CD4-positive, alpha-beta T cell (primary cell): Measurements from ENCODE around the gene TAAR6. TPM values are rescaled to one million over a fixed set of nuclear protein-coding genes. Genes with fewer than 3 reads are reported as not detected.

Source experiments
- ATAC-seq: fragments of 200-7000 bp; cut with Tn5 transposase; one replicate; pipeline ENCODE4 v1.10.0; 2022; ENCODE audit warnings: mild to moderate bottlenecking; ENCODE audit not compliant: poor library complexity
- CTCF ChIA-PET: fragments of 350-600 bp; sonication (Branson Sonifier 250); formaldehyde crosslinking; loops from one replicate; lab custom pipeline; 2021; ENCODE audit warnings: antibody characterized with exemption, inconsistent platforms; lab: Charles Lee
- POLR2A ChIA-PET: fragments of 350-600 bp; sonication (Branson Sonifier 250); formaldehyde crosslinking; loops from one replicate; lab custom pipeline; 2021; ENCODE audit warnings: antibody characterized with exemption, inconsistent platforms; lab: Charles Lee
- DNase-seq, 14 experiments: peaks; one replicate each; pipeline ENCODE4 v3.0.0-alpha.2; 2013 to 2020; ENCODE audit warnings: mixed read lengths in 2 of 14
- H3K27ac ChIP-seq, 2 donors: one replicate each; pipeline versions ENCODE4 v1.5.1 to v1.7.0; 2013; ENCODE audit warnings: low read length in 2 of 2, low read depth in 1 of 2, mild to moderate bottlenecking in 1 of 2
- H3K27me3 ChIP-seq, 2 experiments: 1 replicate in 1 of 2; 2 replicates in 1 of 2; pipeline versions ENCODE4 v1.6.1 to v1.7.0; 2013; ENCODE audit warnings: low read length in 2 of 2, control low read depth in 1 of 2, mild to moderate bottlenecking in 1 of 2, moderate library complexity in 1 of 2; ENCODE audit not compliant: insufficient read depth in 2 of 2, control insufficient read depth in 1 of 2
- H3K36me3 ChIP-seq: one replicate; pipeline ENCODE4 v1.6.1; 2013; ENCODE audit warnings: low read length, control low read depth; ENCODE audit not compliant: insufficient read depth
- H3K4me1 ChIP-seq: one replicate; pipeline ENCODE4 v1.6.1; 2013; ENCODE audit warnings: low read length, control low read depth; ENCODE audit not compliant: insufficient read depth
- H3K4me3 ChIP-seq: one replicate; pipeline ENCODE4 v1.5.1; 2013; ENCODE audit warnings: mild to moderate bottlenecking, low read length, moderate library complexity
- H3K9me3 ChIP-seq, 2 experiments: 1 replicate in 1 of 2; 2 replicates in 1 of 2; pipeline versions ENCODE4 v1.6.1 to v1.7.0; 2013; ENCODE audit warnings: low read length in 2 of 2, mild to moderate bottlenecking in 2 of 2, control low read depth in 1 of 2, moderate library complexity in 1 of 2; ENCODE audit not compliant: control insufficient read depth in 1 of 2, insufficient read depth in 1 of 2
- H3K27ac Mint-ChIP-seq: one replicate; pipeline ENCODE4 v1.8.0; 2020; ENCODE audit warnings: mixed read lengths
- H3K27me3 Mint-ChIP-seq: one replicate; pipeline ENCODE4 v1.8.0; 2021; ENCODE audit warnings: mixed read lengths
- H3K36me3 Mint-ChIP-seq: one replicate; pipeline ENCODE4 v1.8.0; 2021; ENCODE audit warnings: low read depth, mixed read lengths
- H3K4me1 Mint-ChIP-seq: one replicate; pipeline ENCODE4 v1.8.0; 2021; ENCODE audit warnings: low read depth, mixed read lengths
- H3K4me3 Mint-ChIP-seq: one replicate; pipeline ENCODE4 v1.8.0; 2020; ENCODE audit warnings: mild to moderate bottlenecking, mixed read lengths
- H3K9me3 Mint-ChIP-seq: one replicate; pipeline ENCODE4 v1.8.0; 2020; ENCODE audit warnings: mixed read lengths
- intact Hi-C, 2 experiments: fragments of 100-400 bp; cut with DNase I in 1 of 2; cut with micrococcal nuclease in 1 of 2; formaldehyde crosslinking; loops; one replicate each; pipeline versions ENCODE4 v1.15.1 to v1.9.0; 2023 to 2025; cut with DNase I, micrococcal nuclease
- polyA plus RNA-seq, 2 donors: library from polyadenylated mRNA; unstranded; fragments of 120-200 nt; gene quantifications; one replicate each; pipeline ENCODE4 v1.2.1, GENCODE V29; 2013
- total RNA-seq, 174 experiments: library from RNA in 2 of 174; stranded (reverse) in 2 of 174; gene quantifications; one replicate each; pipeline ENCODE4 v1.2.3 and lab custom pipeline; 2021 to 2026
- TF ChIP-seq, protein P1 (sequence below): fragments of 200-600 bp; IDR thresholded peaks from one replicate; pipeline ENCODE4 v1.8.0; 2022; ENCODE audit warnings: antibody characterized with exemption, mild to moderate bottlenecking

The TAAR6 gene, protein sequence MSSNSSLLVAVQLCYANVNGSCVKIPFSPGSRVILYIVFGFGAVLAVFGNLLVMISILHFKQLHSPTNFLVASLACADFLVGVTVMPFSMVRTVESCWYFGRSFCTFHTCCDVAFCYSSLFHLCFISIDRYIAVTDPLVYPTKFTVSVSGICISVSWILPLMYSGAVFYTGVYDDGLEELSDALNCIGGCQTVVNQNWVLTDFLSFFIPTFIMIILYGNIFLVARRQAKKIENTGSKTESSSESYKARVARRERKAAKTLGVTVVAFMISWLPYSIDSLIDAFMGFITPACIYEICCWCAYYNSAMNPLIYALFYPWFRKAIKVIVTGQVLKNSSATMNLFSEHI
- not detected for total RNA-seq
- not detected for polyA plus RNA-seq (2013, experiment 1 of 2)
- polyA plus RNA-seq (2013, experiment 2 of 2), result not detected
- 0 to 0.07 (median 0) reads per million in 172 experiments for total RNA-seq (lab: John Stamatoyannopoulos, UW)

DNA sequence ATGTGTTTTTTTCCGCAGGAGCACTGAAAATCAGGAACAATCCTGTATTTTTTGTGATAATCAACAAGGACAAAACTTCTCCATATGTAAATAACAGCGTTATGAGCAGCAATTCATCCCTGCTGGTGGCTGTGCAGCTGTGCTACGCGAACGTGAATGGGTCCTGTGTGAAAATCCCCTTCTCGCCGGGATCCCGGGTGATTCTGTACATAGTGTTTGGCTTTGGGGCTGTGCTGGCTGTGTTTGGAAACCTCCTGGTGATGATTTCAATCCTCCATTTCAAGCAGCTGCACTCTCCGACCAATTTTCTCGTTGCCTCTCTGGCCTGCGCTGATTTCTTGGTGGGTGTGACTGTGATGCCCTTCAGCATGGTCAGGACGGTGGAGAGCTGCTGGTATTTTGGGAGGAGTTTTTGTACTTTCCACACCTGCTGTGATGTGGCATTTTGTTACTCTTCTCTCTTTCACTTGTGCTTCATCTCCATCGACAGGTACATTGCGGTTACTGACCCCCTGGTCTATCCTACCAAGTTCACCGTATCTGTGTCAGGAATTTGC is at the start of gene TAAR6:
TSS of gene TAAR6 (plus strand) at position 102 of the 557 bp plus-strand sequence. CDS start at position 102, 0 bp downstream.
- H3K4me3 ChIP-seq, result no peak within 1 kb of the TSS
- Mint-ChIP-seq H3K36me3 (no peaks in the 10 kb centered on the region), H3K9me3 (no peaks in the 10 kb centered on the region), H3K4me1 (no peaks in the 10 kb centered on the region), H3K27me3 (peaks cover 34% of the 10 kb centered on the region), H3K27ac (no peak within 1 kb of the TSS), H3K4me3 (no peak within 1 kb of the TSS)
- DNase-seq, result no peak
- ChIA-PET CTCF (no interaction called here), POLR2A (no interaction called here)
- H3K36me3 ChIP-seq, result no peaks in the 10 kb centered on the region
- no peaks in the 10 kb centered on the region for H3K9me3 ChIP-seq
- H3K27me3 ChIP-seq, result peaks cover 0 to 12% of the 10 kb centered on the region in 2 experiments
- no peak within 1 kb of the TSS for H3K27ac ChIP-seq
- no peaks in the 10 kb centered on the region for H3K4me1 ChIP-seq
- no peak for ATAC-seq
- intact Hi-C loops, result no loop called here
- TF ChIP-seq, protein P1, sequence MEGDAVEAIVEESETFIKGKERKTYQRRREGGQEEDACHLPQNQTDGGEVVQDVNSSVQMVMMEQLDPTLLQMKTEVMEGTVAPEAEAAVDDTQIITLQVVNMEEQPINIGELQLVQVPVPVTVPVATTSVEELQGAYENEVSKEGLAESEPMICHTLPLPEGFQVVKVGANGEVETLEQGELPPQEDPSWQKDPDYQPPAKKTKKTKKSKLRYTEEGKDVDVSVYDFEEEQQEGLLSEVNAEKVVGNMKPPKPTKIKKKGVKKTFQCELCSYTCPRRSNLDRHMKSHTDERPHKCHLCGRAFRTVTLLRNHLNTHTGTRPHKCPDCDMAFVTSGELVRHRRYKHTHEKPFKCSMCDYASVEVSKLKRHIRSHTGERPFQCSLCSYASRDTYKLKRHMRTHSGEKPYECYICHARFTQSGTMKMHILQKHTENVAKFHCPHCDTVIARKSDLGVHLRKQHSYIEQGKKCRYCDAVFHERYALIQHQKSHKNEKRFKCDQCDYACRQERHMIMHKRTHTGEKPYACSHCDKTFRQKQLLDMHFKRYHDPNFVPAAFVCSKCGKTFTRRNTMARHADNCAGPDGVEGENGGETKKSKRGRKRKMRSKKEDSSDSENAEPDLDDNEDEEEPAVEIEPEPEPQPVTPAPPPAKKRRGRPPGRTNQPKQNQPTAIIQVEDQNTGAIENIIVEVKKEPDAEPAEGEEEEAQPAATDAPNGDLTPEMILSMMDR, result no peak

DNA sequence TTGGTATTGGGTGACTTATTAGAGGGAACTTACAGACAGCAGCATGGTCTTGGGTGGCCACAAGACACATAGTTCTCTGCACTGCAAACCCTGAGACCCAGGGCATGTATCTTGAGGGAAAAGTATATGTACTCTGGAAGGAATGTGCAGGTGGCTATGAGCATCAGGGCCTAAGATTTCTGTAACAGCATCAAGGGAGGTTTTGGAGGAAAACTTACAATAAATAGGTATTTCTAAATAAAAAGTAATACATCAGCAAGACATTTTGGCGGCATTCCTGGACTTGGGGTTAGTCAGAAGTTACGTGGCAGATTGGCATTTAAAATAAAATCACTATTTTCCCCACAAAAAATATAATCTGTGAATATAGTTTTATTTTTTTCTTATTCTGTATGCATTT is 49.2 kb upstream of the TAAR6 start:
- CTCF ChIA-PET, result interaction anchor here (1.4 kb wide), 1 partner anchor 11 kb away, joined by 4 read pairs; no protein-coding TSS in a partner anchor
- H3K27me3 Mint-ChIP-seq, result peaks cover 44% of the 10 kb centered on the region
- H3K36me3 ChIP-seq, result no peaks in the 10 kb centered on the region
- no peaks in the 10 kb centered on the region for H3K9me3 ChIP-seq
- H3K27ac Mint-ChIP-seq, result no peak overlapping the region
- TF ChIP-seq, protein P1, result no peak
- no peaks in the 10 kb centered on the region for H3K9me3 Mint-ChIP-seq
- no peaks in the 10 kb centered on the region for H3K4me1 Mint-ChIP-seq
- no peak overlapping the region for H3K27ac ChIP-seq
- peaks cover 0 to 10% of the 10 kb centered on the region in 2 experiments for H3K27me3 ChIP-seq
- H3K4me3 Mint-ChIP-seq, result no peak overlapping the region
- no peak overlapping the region for H3K4me3 ChIP-seq
- no peaks in the 10 kb centered on the region for H3K4me1 ChIP-seq
- DNase-seq, result no peak
- no peaks in the 10 kb centered on the region for H3K36me3 Mint-ChIP-seq
- POLR2A ChIA-PET, result no interaction called here
- intact Hi-C loops, result no loop called here
- ATAC-seq, result no peak

DNA sequence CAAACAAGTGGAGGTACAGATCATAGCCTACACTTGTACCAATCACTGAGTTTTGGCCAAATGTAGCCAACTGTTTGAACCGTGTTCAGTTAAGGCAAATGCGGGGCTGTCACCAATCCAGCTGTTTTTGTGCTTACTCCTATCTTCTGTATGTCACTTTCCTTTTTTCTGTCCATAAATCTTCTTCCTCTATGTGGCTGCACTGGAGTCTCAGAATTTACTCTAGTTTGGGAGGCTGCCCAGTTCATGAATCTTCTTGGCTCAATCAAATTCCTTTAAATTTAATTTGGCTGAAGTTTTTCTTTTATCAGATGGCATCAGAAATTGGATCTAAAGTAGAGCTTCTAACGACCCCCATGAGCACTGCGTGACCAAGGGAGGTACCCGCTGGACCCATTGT is 45.5 kb upstream of the TAAR6 start:
- CTCF ChIA-PET, result interaction anchor here (1.3 kb wide), 1 partner anchor 12 kb away, joined by 3 read pairs; the partner anchor contains the start of gene STX7
- peaks cover 51% of the 10 kb centered on the region for H3K27me3 Mint-ChIP-seq
- H3K4me1 ChIP-seq, result no peaks in the 10 kb centered on the region
- no peak overlapping the region for H3K4me3 ChIP-seq
- POLR2A ChIA-PET, result no interaction called here
- TF ChIP-seq, protein P1, result no peak
- H3K9me3 Mint-ChIP-seq, result no peaks in the 10 kb centered on the region
- H3K4me3 Mint-ChIP-seq, result no peak overlapping the region
- ATAC-seq, result no peak
- H3K27ac ChIP-seq, result no peak overlapping the region
- H3K9me3 ChIP-seq, result no peaks in the 10 kb centered on the region
- peaks cover 0 to 7% of the 10 kb centered on the region in 2 experiments for H3K27me3 ChIP-seq
- no peak overlapping the region for H3K27ac Mint-ChIP-seq
- intact Hi-C loops, result no loop called here
- no peaks in the 10 kb centered on the region for H3K36me3 ChIP-seq
- no peaks in the 10 kb centered on the region for H3K4me1 Mint-ChIP-seq
- H3K36me3 Mint-ChIP-seq, result no peaks in the 10 kb centered on the region
- no peak for DNase-seq
